ENCODE data around the gene HNRNPC.
"Not testable (repeated sequence)": the region's sequence is repeated elsewhere in the genome, so short reads cannot be mapped to it uniquely, and the experiment has no call there.

Gene HNRNPC

GRCh38 chr14:21299562-21300130 lies 30.4 kb upstream of the HNRNPC start:
- Histone ChIP-seq H3K9ac (ENCODE audit: low read length) (no peak overlapping the region), H3K27me3 (ENCODE audit: control insufficient read depth, insufficient read depth, low read length) (no peaks in the 10 kb centered on the region), H3K27ac (ENCODE audit: low read depth, low read length) (no peak overlapping the region), H3K36me3 (ENCODE audit: control insufficient read depth, insufficient read depth, low read length) (no peaks in the 10 kb centered on the region), H3K4me1 (ENCODE audit: control insufficient read depth, insufficient read depth, low read length) (no peaks in the 10 kb centered on the region), H3K4me3 (ENCODE audit: low read length) (no peak overlapping the region)

- Histone ChIP-seq H3K4me3 (ENCODE audit: low read length) (no peak overlapping the region), H3K9ac (ENCODE audit: low read length) (no peak overlapping the region), H3K36me3 (ENCODE audit: control insufficient read depth, insufficient read depth, low read length) (no peaks in the 10 kb centered on the region), H3K4me1 (ENCODE audit: control insufficient read depth, insufficient read depth, low read length) (no peaks in the 10 kb centered on the region), H3K27me3 (ENCODE audit: control insufficient read depth, insufficient read depth, low read length) (no peaks in the 10 kb centered on the region), H3K27ac (ENCODE audit: low read depth, low read length) (no peak overlapping the region)
These were observed 29.1 kb upstream of the HNRNPC start for GRCh38 chr14:21298358-21298757.

GRCh38 chr14:21294026-21294425 lies 24.8 kb upstream of the HNRNPC start:
- H3K36me3 ChIP-seq (ENCODE audit: control insufficient read depth, insufficient read depth, low read length); H3K4me1 ChIP-seq (ENCODE audit: control insufficient read depth, insufficient read depth, low read length); H3K4me3 ChIP-seq (ENCODE audit: low read length); H3K27ac ChIP-seq (ENCODE audit: low read depth, low read length); H3K9ac ChIP-seq (ENCODE audit: low read length); H3K27me3 ChIP-seq (ENCODE audit: control insufficient read depth, insufficient read depth, low read length): not testable (repeated sequence)

- Histone ChIP-seq H3K36me3 (ENCODE audit: control insufficient read depth, insufficient read depth, low read length) (no peaks in the 10 kb centered on the region), H3K4me3 (ENCODE audit: low read length) (no peak overlapping the region), H3K27me3 (ENCODE audit: control insufficient read depth, insufficient read depth, low read length) (no peaks in the 10 kb centered on the region), H3K9ac (ENCODE audit: low read length) (no peak overlapping the region), H3K4me1 (ENCODE audit: control insufficient read depth, insufficient read depth, low read length) (no peaks in the 10 kb centered on the region), H3K27ac (ENCODE audit: low read depth, low read length) (no peak overlapping the region)
These were observed 17.9 kb upstream of the HNRNPC start for GRCh38 chr14:21287168-21287567.

- not testable (repeated sequence) for H3K36me3 ChIP-seq (ENCODE audit: control insufficient read depth, insufficient read depth, low read length); H3K4me1 ChIP-seq (ENCODE audit: control insufficient read depth, insufficient read depth, low read length); H3K27ac ChIP-seq (ENCODE audit: low read depth, low read length); H3K4me3 ChIP-seq (ENCODE audit: low read length); H3K27me3 ChIP-seq (ENCODE audit: control insufficient read depth, insufficient read depth, low read length); H3K9ac ChIP-seq (ENCODE audit: low read length)
These were observed 17.3 kb upstream of the HNRNPC start for GRCh38 chr14:21286516-21286915.

- not testable (repeated sequence) for H3K27me3 ChIP-seq (ENCODE audit: control insufficient read depth, insufficient read depth, low read length); H3K36me3 ChIP-seq (ENCODE audit: control insufficient read depth, insufficient read depth, low read length); H3K27ac ChIP-seq (ENCODE audit: low read depth, low read length); H3K4me1 ChIP-seq (ENCODE audit: control insufficient read depth, insufficient read depth, low read length); H3K9ac ChIP-seq (ENCODE audit: low read length); H3K4me3 ChIP-seq (ENCODE audit: low read length)
These were observed 12.7 kb upstream of the HNRNPC start for GRCh38 chr14:21281917-21282316.

GRCh38 chr14:21279783-21280182 lies 10.5 kb upstream of the HNRNPC start, which contains the start of gene RPGRIP1:
Gene RPGRIP1, plus strand, starts transcription at chr14:21280083. Its CDS starts 7,894 bp downstream, at chr14:21287977.
- Histone ChIP-seq H3K4me3 (ENCODE audit: low read length) (no peak within 1 kb of the TSS), H3K4me1 (ENCODE audit: control insufficient read depth, insufficient read depth, low read length) (no peaks in the 10 kb centered on the region)

GRCh38 chr14:21278632-21279031 lies 9.4 kb upstream of the HNRNPC start:
- Histone ChIP-seq H3K27ac (ENCODE audit: low read depth, low read length) (no peak overlapping the region), H3K9ac (ENCODE audit: low read length) (no peak overlapping the region), H3K36me3 (ENCODE audit: control insufficient read depth, insufficient read depth, low read length) (no peaks in the 10 kb centered on the region), H3K4me1 (ENCODE audit: control insufficient read depth, insufficient read depth, low read length) (no peaks in the 10 kb centered on the region), H3K27me3 (ENCODE audit: control insufficient read depth, insufficient read depth, low read length) (no peaks in the 10 kb centered on the region), H3K4me3 (ENCODE audit: low read length) (no peak overlapping the region)

More at GRCh38 chr14:21279783-21280182, 10.5 kb upstream of the HNRNPC start, which contains the start of gene RPGRIP1:
- H3K36me3 ChIP-seq (ENCODE audit: control insufficient read depth, insufficient read depth, low read length) = no peaks in the 10 kb centered on the region
- H3K27ac ChIP-seq (ENCODE audit: low read depth, low read length) = no peak within 1 kb of the TSS
- no peak within 1 kb of the TSS for H3K9ac ChIP-seq (ENCODE audit: low read length)
- H3K27me3 ChIP-seq (ENCODE audit: control insufficient read depth, insufficient read depth, low read length) = no peaks in the 10 kb centered on the region

GRCh38 chr14:21275261-21275858 lies 6.1 kb upstream of the HNRNPC start:
- H3K9ac ChIP-seq (ENCODE audit: low read length) = no peak overlapping the region
- no peak overlapping the region for H3K27ac ChIP-seq (ENCODE audit: low read depth, low read length)
- H3K4me3 ChIP-seq (ENCODE audit: low read length) = no peak overlapping the region
- no peaks in the 10 kb centered on the region for H3K4me1 ChIP-seq (ENCODE audit: control insufficient read depth, insufficient read depth, low read length)
- H3K27me3 ChIP-seq (ENCODE audit: control insufficient read depth, insufficient read depth, low read length) = no peaks in the 10 kb centered on the region
- H3K36me3 ChIP-seq (ENCODE audit: control insufficient read depth, insufficient read depth, low read length) = no peaks in the 10 kb centered on the region

- H3K9ac ChIP-seq (ENCODE audit: low read length); H3K27ac ChIP-seq (ENCODE audit: low read depth, low read length); H3K4me3 ChIP-seq (ENCODE audit: low read length); H3K27me3 ChIP-seq (ENCODE audit: control insufficient read depth, insufficient read depth, low read length); H3K4me1 ChIP-seq (ENCODE audit: control insufficient read depth, insufficient read depth, low read length); H3K36me3 ChIP-seq (ENCODE audit: control insufficient read depth, insufficient read depth, low read length): not testable (repeated sequence)
These were observed 3.4 kb upstream of the HNRNPC start for GRCh38 chr14:21272661-21273060.

GRCh38 chr14:21268617-21269251 lies 508 bp downstream of the HNRNPC start:
- H3K4me1 ChIP-seq (ENCODE audit: control insufficient read depth, insufficient read depth, low read length) = peaks cover 12% of the 10 kb centered on the region

GRCh38 chr14:21267886-21268616 lies 1.2 kb downstream of the HNRNPC start:
- H3K36me3 ChIP-seq (ENCODE audit: control insufficient read depth, insufficient read depth, low read length) = peaks cover 7% of the 10 kb centered on the region
- peaks cover 15% of the 10 kb centered on the region for H3K4me1 ChIP-seq (ENCODE audit: control insufficient read depth, insufficient read depth, low read length)
- no peaks in the 10 kb centered on the region for H3K27me3 ChIP-seq (ENCODE audit: control insufficient read depth, insufficient read depth, low read length)
- peak overlapping the region; percentile 99 for H3K4me3 ChIP-seq (ENCODE audit: low read length)
- H3K9ac ChIP-seq (ENCODE audit: low read length) = peak overlapping the region; percentile 97
- H3K27ac ChIP-seq (ENCODE audit: low read depth, low read length) = peak overlapping the region; percentile 89

More at GRCh38 chr14:21268617-21269251, 508 bp downstream of the HNRNPC start:
- peak overlapping the region; percentile 97 for H3K9ac ChIP-seq (ENCODE audit: low read length)
- H3K27me3 ChIP-seq (ENCODE audit: control insufficient read depth, insufficient read depth, low read length) = no peaks in the 10 kb centered on the region
- H3K36me3 ChIP-seq (ENCODE audit: control insufficient read depth, insufficient read depth, low read length) = peaks cover 7% of the 10 kb centered on the region
- peak overlapping the region; percentile 89 for H3K27ac ChIP-seq (ENCODE audit: low read depth, low read length)
- peak overlapping the region; percentile 99 for H3K4me3 ChIP-seq (ENCODE audit: low read length)

Data from rectal smooth muscle tissue (tissue), 1 donor.